ENCODE data around the gene MPZL2. TPM values are rescaled to one million over a fixed set of nuclear protein-coding genes. Genes with fewer than 3 reads are reported as not detected.

The MPZL2 gene
- total RNA-seq, 1 experiment from 2014 or later = 0.26 TPM

DNA sequence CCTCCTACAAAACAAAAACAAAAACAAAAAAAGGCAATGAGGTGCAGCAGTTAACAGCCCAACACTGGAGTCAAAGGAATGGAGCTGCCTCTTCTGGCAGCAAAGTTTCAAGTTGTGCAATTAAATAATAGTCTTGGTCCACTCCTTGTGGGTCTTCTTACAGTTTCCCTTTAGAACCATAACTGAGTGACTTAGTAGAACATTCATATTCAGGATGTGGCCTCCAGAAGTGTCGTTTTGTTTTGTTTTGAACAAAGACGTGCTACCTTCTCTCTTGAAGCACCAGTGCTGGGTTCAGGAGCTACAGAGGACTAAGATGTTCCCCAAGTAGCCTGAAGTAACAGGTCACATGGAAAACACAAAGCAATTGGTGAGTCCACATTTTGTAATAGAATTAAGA lies 37.3 kb downstream of the MPZL2 start:
- no peak for DNase-seq
- H3K23me2 ChIP-seq (ENCODE audit: insufficient read length, low read depth, low read length, poor library complexity, severe bottlenecking) = no peaks in the 10 kb centered on the region
- no peak overlapping the region for H3K9ac ChIP-seq (ENCODE audit: extremely low read depth, insufficient read length, low read length)
- H4K8ac ChIP-seq (replicated peaks; ENCODE audit: insufficient read length, low read depth, low read length) = no peak overlapping the region
- H2AFZ ChIP-seq (ENCODE audit: low read length) = no peak overlapping the region
- no peak overlapping the region for H3K23ac ChIP-seq (ENCODE audit: insufficient read length, low read depth, low read length)
- H3K4me2 ChIP-seq (ENCODE audit: insufficient read depth, insufficient read length, low read length) = no peak overlapping the region
- Mint-ChIP-seq H3K4me3 (no peak overlapping the region), H3K36me3 (ENCODE audit: insufficient read depth in 1 of 3, low read depth in 3 of 3) (no peaks in the 10 kb centered on the region), H3K27me3 (ENCODE audit: low read depth) (peaks cover 15% of the 10 kb centered on the region), H3K27ac (no peak overlapping the region), H3K9me3 (no peaks in the 10 kb centered on the region), H3K4me1 (no peaks in the 10 kb centered on the region)
- H3K4ac ChIP-seq (ENCODE audit: low read depth, low read length) = no peak overlapping the region
- no peak overlapping the region for H2BK12ac ChIP-seq (ENCODE audit: insufficient read length, low read depth, low read length)
- H4K91ac ChIP-seq (ENCODE audit: insufficient read length, low read depth, low read length) = no peak overlapping the region
- H3K79me2 ChIP-seq (ENCODE audit: insufficient read depth, low read length) = no peaks in the 10 kb centered on the region
- TF ChIP-seq, protein P1, sequence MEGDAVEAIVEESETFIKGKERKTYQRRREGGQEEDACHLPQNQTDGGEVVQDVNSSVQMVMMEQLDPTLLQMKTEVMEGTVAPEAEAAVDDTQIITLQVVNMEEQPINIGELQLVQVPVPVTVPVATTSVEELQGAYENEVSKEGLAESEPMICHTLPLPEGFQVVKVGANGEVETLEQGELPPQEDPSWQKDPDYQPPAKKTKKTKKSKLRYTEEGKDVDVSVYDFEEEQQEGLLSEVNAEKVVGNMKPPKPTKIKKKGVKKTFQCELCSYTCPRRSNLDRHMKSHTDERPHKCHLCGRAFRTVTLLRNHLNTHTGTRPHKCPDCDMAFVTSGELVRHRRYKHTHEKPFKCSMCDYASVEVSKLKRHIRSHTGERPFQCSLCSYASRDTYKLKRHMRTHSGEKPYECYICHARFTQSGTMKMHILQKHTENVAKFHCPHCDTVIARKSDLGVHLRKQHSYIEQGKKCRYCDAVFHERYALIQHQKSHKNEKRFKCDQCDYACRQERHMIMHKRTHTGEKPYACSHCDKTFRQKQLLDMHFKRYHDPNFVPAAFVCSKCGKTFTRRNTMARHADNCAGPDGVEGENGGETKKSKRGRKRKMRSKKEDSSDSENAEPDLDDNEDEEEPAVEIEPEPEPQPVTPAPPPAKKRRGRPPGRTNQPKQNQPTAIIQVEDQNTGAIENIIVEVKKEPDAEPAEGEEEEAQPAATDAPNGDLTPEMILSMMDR (conservative IDR thresholded peaks at IDR 0.05) = no peak
- H2BK5ac ChIP-seq (ENCODE audit: insufficient read length, low read length) = no peak overlapping the region
- H3K14ac ChIP-seq (ENCODE audit: insufficient read depth, low read length) = no peak overlapping the region
- no peak overlapping the region for H2AK5ac ChIP-seq (ENCODE audit: insufficient read length, low read length)
- no peak overlapping the region for H2BK120ac ChIP-seq (ENCODE audit: low read depth, low read length, poor library complexity, severe bottlenecking)
- H2BK15ac ChIP-seq (ENCODE audit: low read depth, low read length) = no peak overlapping the region
- no peak overlapping the region for H3K56ac ChIP-seq (ENCODE audit: insufficient read length, low read depth, low read length)
- H3K79me1 ChIP-seq (ENCODE audit: insufficient read depth, low read depth, low read length, poor library complexity, severe bottlenecking) = no peaks in the 10 kb centered on the region
- no peaks in the 10 kb centered on the region for H4K20me1 ChIP-seq (ENCODE audit: control insufficient read depth, insufficient read depth, insufficient read length)
- no peak overlapping the region for H3T11ph ChIP-seq (ENCODE audit: low read length)
- no peak overlapping the region for H4K5ac ChIP-seq (ENCODE audit: insufficient read length, low read depth, low read length)
- WGBS (ENCODE audit: extremely low coverage, insufficient read length, low lambda C conversion rate) = no CpG with 5 or more reads among the region's 2 CpGs
- H3K9me3 ChIP-seq (ENCODE audit: control insufficient read depth, low read depth, low read length) = no peaks in the 10 kb centered on the region
- H3K27me3 ChIP-seq (ENCODE audit: insufficient read depth, low read length) = no peaks in the 10 kb centered on the region
- H2BK20ac ChIP-seq (ENCODE audit: low read depth, low read length, poor library complexity, severe bottlenecking) = no peak overlapping the region
- H3K4me1 ChIP-seq (ENCODE audit: insufficient read depth, low read length) = no peaks in the 10 kb centered on the region
- H3K27ac ChIP-seq (ENCODE audit: insufficient read length, low read depth, low read length) = no peak overlapping the region
- H3K18ac ChIP-seq (ENCODE audit: insufficient read length, low read depth, low read length) = no peak overlapping the region

Data from H9 (cell line).